HL-60 (cell line): ENCODE results near the gene CSNK1G3.

Experiments used
- DNase-seq, 2 experiments: peaks; one replicate each; pipeline ENCODE4 v3.0.0-alpha.2; 2010 to 2020; ENCODE audit warnings: low read depth in 1 of 2, low spot score in 1 of 2
- H3K27ac ChIP-seq: fragments of 250-450 bp; sonication (Bioruptor Pico); replicated peaks from 2 replicates; pipeline ENCODE4 v1.5.1; 2020; ENCODE audit warnings: mild to moderate bottlenecking, moderate library complexity
- H3K27me3 ChIP-seq: fragments of 250-450 bp; sonication (Bioruptor Pico); 2 replicates; pipeline ENCODE4 v1.5.1; 2021; ENCODE audit warnings: mild to moderate bottlenecking, moderate library complexity; ENCODE audit not compliant: insufficient read depth, poor library complexity, severe bottlenecking
- H3K4me3 ChIP-seq: replicated peaks from 2 replicates; pipeline ENCODE4 v1.5.1; 2011; ENCODE audit warnings: mild to moderate bottlenecking, control low read depth, low read length; ENCODE audit not compliant: insufficient read depth
- GABPA ChIP-seq: IDR thresholded peaks from 2 replicates; pipeline ENCODE4 v1.6.1; 2012; ENCODE audit warnings: low read depth
- POLR2AphosphoS5 ChIP-seq: IDR thresholded peaks from 2 replicates; pipeline ENCODE4 v1.6.1; 2012; ENCODE audit warnings: low read depth
- SPI1 ChIP-seq: IDR thresholded peaks from 2 replicates; pipeline ENCODE4 v1.6.1; 2012; ENCODE audit warnings: low read depth, mild to moderate bottlenecking, borderline replicate concordance
- TF ChIP-seq, protein P1 (sequence below): IDR thresholded peaks from one replicate; pipeline ENCODE4 v1.5.1; 2011; ENCODE audit warnings: low read length, control low read depth, inconsistent platforms; ENCODE audit not compliant: insufficient read depth
- TF ChIP-seq, protein P2 (sequence below): IDR thresholded peaks from 2 replicates; pipeline ENCODE4 v1.6.1; 2012; ENCODE audit warnings: low read depth; ENCODE audit not compliant: insufficient replicate concordance

Gene CSNK1G3

DNA sequence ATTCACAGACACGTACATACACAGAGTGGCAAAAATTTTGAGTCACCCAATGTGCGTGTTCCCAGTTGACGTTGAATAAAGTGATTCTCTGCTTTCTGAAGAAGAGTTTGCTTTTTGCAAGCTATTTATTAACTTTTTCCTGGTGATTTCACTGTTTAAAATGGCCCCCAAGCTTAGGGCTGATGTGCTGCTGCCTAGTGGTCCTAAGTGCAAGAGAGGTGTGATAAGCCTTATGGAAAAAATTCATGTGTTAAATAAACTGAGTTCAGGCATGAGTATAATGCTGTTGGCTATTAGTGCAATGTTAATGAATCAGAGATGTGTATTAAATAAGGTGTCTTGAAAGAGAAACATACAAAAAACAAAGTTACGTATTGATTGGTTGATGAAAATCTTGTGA is 16.9 kb downstream of the CSNK1G3 start:
- no peak overlapping the region for H3K4me3 ChIP-seq
- no peak for DNase-seq
- TF ChIP-seq SPI1 (no peak), POLR2AphosphoS5 (no peak), GABPA (no peak)
- TF ChIP-seq, protein P1, sequence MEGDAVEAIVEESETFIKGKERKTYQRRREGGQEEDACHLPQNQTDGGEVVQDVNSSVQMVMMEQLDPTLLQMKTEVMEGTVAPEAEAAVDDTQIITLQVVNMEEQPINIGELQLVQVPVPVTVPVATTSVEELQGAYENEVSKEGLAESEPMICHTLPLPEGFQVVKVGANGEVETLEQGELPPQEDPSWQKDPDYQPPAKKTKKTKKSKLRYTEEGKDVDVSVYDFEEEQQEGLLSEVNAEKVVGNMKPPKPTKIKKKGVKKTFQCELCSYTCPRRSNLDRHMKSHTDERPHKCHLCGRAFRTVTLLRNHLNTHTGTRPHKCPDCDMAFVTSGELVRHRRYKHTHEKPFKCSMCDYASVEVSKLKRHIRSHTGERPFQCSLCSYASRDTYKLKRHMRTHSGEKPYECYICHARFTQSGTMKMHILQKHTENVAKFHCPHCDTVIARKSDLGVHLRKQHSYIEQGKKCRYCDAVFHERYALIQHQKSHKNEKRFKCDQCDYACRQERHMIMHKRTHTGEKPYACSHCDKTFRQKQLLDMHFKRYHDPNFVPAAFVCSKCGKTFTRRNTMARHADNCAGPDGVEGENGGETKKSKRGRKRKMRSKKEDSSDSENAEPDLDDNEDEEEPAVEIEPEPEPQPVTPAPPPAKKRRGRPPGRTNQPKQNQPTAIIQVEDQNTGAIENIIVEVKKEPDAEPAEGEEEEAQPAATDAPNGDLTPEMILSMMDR = no peak
- TF ChIP-seq, protein P2, sequence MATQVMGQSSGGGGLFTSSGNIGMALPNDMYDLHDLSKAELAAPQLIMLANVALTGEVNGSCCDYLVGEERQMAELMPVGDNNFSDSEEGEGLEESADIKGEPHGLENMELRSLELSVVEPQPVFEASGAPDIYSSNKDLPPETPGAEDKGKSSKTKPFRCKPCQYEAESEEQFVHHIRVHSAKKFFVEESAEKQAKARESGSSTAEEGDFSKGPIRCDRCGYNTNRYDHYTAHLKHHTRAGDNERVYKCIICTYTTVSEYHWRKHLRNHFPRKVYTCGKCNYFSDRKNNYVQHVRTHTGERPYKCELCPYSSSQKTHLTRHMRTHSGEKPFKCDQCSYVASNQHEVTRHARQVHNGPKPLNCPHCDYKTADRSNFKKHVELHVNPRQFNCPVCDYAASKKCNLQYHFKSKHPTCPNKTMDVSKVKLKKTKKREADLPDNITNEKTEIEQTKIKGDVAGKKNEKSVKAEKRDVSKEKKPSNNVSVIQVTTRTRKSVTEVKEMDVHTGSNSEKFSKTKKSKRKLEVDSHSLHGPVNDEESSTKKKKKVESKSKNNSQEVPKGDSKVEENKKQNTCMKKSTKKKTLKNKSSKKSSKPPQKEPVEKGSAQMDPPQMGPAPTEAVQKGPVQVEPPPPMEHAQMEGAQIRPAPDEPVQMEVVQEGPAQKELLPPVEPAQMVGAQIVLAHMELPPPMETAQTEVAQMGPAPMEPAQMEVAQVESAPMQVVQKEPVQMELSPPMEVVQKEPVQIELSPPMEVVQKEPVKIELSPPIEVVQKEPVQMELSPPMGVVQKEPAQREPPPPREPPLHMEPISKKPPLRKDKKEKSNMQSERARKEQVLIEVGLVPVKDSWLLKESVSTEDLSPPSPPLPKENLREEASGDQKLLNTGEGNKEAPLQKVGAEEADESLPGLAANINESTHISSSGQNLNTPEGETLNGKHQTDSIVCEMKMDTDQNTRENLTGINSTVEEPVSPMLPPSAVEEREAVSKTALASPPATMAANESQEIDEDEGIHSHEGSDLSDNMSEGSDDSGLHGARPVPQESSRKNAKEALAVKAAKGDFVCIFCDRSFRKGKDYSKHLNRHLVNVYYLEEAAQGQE = no peak
- H3K27ac ChIP-seq = no peak overlapping the region
- H3K27me3 ChIP-seq = no peaks in the 10 kb centered on the region

DNA sequence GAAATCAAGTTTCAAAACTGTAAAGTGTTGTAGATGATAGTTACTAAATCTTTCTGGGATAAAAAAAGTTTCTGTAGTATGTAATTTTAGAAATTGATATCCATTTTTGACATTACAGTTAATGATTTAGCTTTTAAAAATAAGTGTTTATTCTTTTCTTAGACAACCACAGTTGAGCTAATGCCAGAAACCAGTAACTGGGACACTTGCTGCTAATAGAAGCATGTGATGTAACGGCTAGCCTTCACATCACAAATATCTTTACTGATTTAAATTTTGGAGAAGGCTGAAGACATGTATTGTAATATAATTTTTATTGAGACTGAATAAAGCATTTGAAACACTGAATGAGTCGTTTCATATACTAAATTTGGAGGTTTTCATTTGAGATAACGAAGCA is 18.8 kb downstream of the CSNK1G3 start:
- Histone ChIP-seq H3K4me3 (no peak overlapping the region), H3K27me3 (no peaks in the 10 kb centered on the region), H3K27ac (no peak overlapping the region)
- no peak for DNase-seq
- TF ChIP-seq GABPA = no peak
- TF ChIP-seq, protein P2 = no peak
- TF ChIP-seq, protein P1 = no peak
- no peak for TF ChIP-seq SPI1
- TF ChIP-seq POLR2AphosphoS5 = no peak

DNA sequence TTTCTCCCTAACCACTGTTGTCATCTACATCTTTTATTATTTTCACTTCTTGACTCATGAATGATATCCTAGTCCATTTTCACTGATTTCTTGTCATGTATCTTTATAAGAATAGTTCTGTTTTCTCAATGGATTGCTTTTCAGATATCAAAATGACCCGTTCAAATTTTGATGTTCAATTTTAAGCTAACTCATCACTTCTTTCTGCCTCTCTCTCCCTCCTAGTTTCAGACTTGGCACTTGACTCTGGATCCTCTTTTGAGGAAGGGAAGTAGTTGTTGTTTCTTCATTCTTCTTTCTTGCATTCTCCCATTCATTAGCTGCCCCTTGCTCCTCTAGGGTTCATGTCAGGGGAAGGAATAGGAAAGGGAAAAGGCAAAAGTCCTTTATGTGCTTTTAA is 23.7 kb downstream of the CSNK1G3 start:
- no peak for DNase-seq
- TF ChIP-seq POLR2AphosphoS5 (no peak), SPI1 (no peak), GABPA (no peak)
- TF ChIP-seq, protein P2 = no peak
- TF ChIP-seq, protein P1 = no peak
- Histone ChIP-seq H3K27me3 (no peaks in the 10 kb centered on the region), H3K27ac (no peak overlapping the region), H3K4me3 (no peak overlapping the region)
